Epithelial cell of prostate (primary cell): ENCODE data around the gene CSMD2.

Experiments
- DNase-seq: peaks from one replicate; pipeline ENCODE4 v3.0.0-alpha.2; 2011; ENCODE audit warnings: low read depth, low spot score
- H3K27ac ChIP-seq: fragments of 450-650 bp; 2 replicates; pipeline ENCODE4 v1.5.1; 2017; ENCODE audit warnings: mild to moderate bottlenecking

CSMD2 gene

GRCh38 chr1:34065498-34065897 is 99.5 kb downstream of the CSMD2 start:
- DNase-seq, result no peak

GRCh38 chr1:34060901-34061415 is 104.1 kb downstream of the CSMD2 start:
- DNase-seq, result no peak
- H3K27ac ChIP-seq, result no peak overlapping the region

More at GRCh38 chr1:34065498-34065897, 99.5 kb downstream of the CSMD2 start:
- H3K27ac ChIP-seq, result no peak overlapping the region

GRCh38 chr1:34060187-34060730 is 104.8 kb downstream of the CSMD2 start:
- DNase-seq, result no peak
- H3K27ac ChIP-seq, result no peak overlapping the region

GRCh38 chr1:34057347-34058130 is 107.5 kb downstream of the CSMD2 start:
- no peak for DNase-seq
- H3K27ac ChIP-seq, result no peak overlapping the region

- DNase-seq, result no peak
- H3K27ac ChIP-seq, result no peak overlapping the region
Measured at GRCh38 chr1:34055818-34056217, 109.2 kb downstream of the CSMD2 start.

- no peak overlapping the region for H3K27ac ChIP-seq
- no peak for DNase-seq
Measured at GRCh38 chr1:34054920-34055319, 110.1 kb downstream of the CSMD2 start.

DNA sequence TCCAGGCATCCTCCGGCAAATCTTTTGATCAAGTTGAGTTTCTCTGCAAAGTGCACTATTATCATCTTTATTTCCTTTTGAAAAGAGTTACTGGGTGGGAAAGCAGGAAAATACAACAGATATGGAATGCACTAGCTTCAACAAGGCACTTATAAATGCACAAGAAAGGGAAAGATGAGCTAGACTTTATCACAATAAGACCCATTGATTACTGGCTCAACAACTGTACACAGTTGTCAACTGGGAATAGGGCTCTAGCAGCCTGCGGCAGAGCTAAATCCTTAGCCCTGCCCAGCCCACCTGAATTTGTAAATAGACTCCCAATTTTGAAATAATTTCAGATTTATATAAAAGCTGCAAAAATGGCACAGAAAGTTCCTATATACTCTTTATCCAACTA is 111.4 kb downstream of the CSMD2 start:
- no peak overlapping the region for H3K27ac ChIP-seq
- DNase-seq, result no peak

DNA sequence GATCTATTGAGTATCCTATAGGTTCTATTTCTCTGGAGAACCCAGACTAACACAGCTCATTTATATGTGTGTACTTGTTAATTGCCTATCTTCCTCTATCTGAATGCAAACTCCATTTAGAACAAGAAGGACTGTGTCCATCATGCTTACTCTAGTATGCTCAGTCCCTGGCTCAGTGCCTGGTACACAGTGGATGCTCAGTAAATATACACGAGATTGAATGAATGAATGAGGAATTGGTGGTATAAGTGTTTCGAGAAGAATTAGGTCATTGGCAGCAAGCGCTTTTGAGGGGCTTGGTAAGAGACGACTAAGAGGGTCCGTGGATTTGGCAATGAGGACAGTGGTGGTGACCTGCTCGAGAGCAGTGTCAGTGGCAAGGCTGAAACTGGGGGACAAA is 112.5 kb downstream of the CSMD2 start:
- H3K27ac ChIP-seq, result no peak overlapping the region
- DNase-seq, result no peak

GRCh38 chr1:34050709-34051485 is 114.1 kb downstream of the CSMD2 start:
- DNase-seq, result no peak
- H3K27ac ChIP-seq, result no peak overlapping the region

DNA sequence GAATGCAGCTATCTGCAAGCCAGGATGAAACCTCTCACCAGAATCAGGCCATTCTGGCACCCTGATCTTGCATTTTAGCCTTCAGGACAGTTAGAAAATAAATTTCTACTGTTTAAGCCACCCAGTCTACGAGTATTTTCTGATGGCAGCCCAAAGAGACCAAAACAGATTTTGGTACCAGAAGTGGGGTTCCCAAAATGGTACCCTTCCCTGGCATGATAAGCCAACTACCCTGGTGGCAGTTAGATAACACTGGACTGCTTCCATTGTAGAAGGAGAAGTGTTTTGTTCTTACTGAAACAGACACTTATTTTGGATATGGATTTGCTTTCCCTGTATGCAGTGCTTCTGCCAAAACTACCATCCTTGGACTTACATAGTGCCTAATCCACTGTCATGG is 115.0 kb downstream of the CSMD2 start:
- H3K27ac ChIP-seq, result no peak overlapping the region
- DNase-seq, result no peak

DNA sequence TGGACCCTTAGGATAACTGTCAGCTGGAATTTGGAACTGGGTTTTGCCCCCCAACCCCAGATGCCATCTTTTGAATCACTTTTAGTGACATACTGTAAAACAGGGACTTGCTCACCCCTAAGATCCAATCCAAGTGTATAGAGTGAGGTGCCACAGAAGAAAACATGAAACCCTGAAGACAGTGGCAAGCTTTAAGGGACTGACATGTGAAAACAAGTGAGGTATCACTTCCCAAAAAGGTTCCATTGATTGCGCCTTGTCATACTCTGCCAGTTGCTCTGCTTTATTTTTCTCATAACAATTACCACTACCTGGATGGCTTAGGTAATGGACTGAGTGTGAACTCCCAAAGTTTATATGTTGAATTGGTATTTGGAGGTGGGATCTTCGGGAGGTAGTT is 115.6 kb downstream of the CSMD2 start:
- no peak for DNase-seq
- H3K27ac ChIP-seq, result no peak overlapping the region

DNA sequence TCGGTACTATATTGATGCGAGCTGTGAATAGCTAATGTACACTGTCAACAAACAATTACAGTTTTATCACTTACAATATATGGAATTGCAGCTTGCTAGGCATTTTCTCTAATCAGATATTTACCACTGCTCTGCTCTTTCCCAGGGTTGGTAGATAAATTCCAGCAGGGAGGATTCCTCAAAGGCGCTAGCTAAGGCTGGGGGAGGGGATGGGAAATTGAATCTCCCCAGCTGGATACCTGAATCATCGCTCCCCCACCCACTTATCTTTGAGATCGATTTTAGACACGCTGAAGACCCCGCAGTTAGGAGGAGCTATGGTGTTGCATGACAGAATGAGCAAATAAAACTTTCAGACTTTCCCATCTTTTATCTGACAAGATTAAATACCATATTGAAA is 127.2 kb downstream of the CSMD2 start:
- H3K27ac ChIP-seq, result no peak overlapping the region
- no peak for DNase-seq

DNA sequence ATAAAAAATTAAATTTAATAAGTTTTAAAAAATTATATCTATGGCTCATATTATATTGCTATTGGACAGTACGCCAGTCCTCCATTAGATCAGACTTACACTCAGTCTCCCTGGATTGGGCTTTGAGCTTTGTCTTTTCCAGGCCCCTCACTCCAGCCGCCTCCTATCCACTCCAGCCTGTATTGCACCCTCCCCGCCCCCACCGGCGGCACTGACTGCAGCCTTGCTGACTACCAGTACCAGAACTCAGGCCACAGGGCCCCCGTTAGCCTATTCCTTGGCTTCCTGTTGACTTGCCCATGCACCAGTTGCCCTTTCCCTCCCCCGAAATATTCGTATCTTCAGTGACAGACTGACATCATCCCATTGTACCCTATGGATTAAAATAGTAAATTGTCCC is 127.9 kb downstream of the CSMD2 start:
- no peak for DNase-seq
- H3K27ac ChIP-seq, result no peak overlapping the region

GRCh38 chr1:34034036-34034435 is 131.0 kb downstream of the CSMD2 start:
- DNase-seq, result no peak
- no peak overlapping the region for H3K27ac ChIP-seq

- DNase-seq, result no peak
- no peak overlapping the region for H3K27ac ChIP-seq
Measured at GRCh38 chr1:34029954-34030353, 135.1 kb downstream of the CSMD2 start.

- H3K27ac ChIP-seq, result no peak overlapping the region
- no peak for DNase-seq
Measured at GRCh38 chr1:34029515-34029914, 135.5 kb downstream of the CSMD2 start.

DNA sequence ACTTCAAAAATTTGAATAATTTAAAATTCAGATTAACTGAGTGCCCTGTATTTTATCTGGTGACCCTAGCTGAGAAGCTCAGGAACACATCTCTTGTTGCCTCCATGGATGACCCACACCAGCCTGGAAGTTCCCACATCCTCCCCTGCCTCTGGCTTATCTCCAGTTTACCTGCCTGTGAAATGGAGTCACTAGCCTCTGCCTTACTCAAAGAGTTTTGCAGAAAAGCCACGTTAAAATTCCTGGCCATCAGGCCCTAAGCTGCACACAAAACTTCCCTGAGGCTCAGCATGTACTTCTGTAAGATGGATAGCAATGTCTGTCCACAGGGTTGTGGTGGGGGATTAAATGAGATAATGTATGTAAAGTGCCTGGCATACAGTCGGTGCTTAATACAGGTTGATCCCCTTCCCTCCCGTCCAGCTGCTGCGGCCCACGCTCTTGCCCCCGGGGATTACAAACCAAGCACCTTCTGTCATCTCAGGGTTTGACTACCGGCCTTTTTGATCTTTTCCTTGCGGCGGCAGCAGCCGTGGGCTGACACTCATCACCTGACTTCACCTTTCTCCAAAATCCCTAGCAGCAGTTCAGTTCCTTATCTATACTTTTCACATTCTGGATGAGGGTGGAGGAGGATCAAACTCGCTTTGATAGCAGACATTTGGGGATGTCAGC is 136.5 kb downstream of the CSMD2 start:
- H3K27ac ChIP-seq, result no peak overlapping the region
- no peak for DNase-seq

DNA sequence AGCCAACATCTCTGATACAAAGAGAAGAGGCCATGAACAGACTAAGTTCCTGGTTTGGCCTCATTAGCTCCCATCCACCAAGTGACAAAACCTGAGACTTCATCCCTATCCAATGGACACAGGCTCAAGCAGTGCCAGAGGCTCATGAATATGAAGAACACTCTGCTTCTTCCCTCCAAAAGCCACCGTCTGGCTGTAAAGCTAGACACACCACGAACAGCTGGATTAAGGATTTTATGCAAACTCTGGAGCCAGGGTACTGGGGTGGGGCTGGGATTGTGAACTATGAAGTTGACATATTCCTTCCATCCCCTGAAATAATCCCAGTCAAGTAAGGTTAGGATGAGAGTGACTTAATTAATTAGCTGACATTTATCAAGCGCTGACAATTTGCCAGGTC is 139.4 kb downstream of the CSMD2 start:
- no peak overlapping the region for H3K27ac ChIP-seq
- no peak for DNase-seq

GRCh38 chr1:34024485-34024884 is 140.5 kb downstream of the CSMD2 start:
- no peak overlapping the region for H3K27ac ChIP-seq
- DNase-seq, result no peak

DNA sequence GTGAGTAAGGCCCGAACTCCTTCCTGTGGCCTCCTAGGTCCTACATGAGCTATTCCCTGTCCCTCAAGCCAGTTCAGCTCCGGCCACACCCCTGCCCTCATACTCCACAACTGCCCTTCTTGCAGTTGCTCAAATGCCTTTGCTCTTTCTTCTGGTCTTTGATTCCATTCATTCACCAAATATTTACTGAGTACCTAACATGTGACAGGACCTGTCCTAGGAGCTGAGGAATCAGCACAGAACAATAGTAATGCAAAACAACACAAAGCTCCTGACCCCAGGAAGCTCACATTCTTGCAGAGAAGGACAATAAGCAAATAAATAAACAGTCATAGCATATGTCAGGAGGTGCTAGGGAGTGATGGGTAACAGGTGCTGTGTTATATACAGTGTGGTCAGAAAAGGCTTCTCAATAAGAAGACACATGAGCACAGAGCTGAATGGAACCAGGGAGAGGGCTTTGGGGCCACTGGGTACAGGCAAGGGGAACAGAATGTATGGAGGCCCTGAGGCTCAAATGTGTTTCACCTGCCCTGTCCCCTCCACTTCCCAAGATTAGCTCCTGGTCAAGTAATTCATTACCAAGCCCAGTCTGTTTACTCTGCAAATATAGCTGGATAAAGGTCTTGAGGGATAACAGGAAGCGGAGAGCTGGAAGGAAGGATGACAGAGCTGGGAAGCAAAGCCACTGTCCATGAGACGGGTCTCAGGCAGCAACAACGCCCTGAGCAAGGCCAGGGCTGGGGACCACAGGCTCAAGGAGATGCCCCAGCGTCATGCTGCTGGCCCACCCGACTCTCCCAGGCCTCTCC is 145.1 kb downstream of the CSMD2 start:
- DNase-seq, result no peak
- H3K27ac ChIP-seq, result no peak overlapping the region
